GDM1 (cell line): ENCODE measurements around the gene MYL3.

Experiments used
- DNase-seq: peaks from one replicate; lab custom pipeline; 2025; lab: John Stamatoyannopoulos, UW

The MYL3 gene

GRCh38 chr3:46849686-46850467 is 13.4 kb downstream of the MYL3 start:
- no peak for DNase-seq

GRCh38 chr3:46849045-46849631 is 14.1 kb downstream of the MYL3 start:
- DNase-seq: no peak

GRCh38 chr3:46848271-46849044 is 14.8 kb downstream of the MYL3 start:
- no peak for DNase-seq

GRCh38 chr3:46847744-46848143 is 15.5 kb downstream of the MYL3 start:
- DNase-seq: no peak

GRCh38 chr3:46846624-46847542 is 16.4 kb downstream of the MYL3 start:
- DNase-seq: no peak

- no peak for DNase-seq
Observed at GRCh38 chr3:46845860-46846623, 17.2 kb downstream of the MYL3 start.

DNA sequence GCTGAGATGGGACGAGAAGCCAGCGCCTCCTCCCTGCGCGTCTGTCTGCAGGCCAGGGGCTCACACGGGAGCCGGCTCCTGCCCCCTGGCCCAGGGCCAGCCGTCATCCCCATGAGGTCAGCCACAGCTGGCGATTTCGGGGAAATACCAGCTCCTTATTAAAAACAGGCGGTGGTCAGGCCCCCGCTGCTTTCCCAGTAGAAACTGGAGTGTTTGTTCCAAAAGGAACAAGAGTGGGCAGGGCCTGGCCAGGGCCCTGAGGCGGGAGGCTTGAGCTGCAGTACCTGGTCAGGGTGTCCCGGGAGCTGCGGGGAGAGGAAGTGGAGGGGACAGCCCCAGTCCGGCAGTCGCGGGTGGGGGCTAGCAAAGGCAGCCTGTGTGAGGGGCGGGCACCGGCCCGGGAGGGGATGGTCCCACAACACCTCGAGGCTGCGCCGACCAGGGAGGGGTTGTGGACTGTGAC is 17.8 kb downstream of the MYL3 start:
- no peak for DNase-seq

DNA sequence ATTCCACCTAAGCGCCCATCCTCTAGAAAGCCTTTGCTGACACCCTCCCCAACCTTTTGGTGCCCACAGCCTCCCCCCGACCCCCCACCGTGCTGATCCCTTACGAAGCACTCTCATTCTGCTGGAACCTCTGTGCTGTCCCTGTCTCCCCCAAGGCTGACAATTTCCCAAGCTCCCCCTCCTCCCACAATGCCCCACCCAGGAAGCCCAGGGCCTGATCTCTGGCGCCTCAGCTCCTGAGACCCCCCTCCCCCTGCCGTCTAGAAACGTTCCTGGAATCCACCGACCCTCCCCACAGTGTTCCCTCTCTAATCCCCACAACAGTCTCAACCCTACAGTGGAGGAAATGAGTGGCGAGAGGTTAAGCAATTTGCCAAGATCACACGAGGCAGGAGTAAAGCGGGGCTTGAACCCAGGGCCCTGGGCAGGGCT is 18.3 kb downstream of the MYL3 start:
- DNase-seq: no peak

- DNase-seq: no peak
Observed at GRCh38 chr3:46844397-46844796, 18.8 kb downstream of the MYL3 start.

GRCh38 chr3:46843508-46843907 is 19.7 kb downstream of the MYL3 start:
- DNase-seq: no peak

DNA sequence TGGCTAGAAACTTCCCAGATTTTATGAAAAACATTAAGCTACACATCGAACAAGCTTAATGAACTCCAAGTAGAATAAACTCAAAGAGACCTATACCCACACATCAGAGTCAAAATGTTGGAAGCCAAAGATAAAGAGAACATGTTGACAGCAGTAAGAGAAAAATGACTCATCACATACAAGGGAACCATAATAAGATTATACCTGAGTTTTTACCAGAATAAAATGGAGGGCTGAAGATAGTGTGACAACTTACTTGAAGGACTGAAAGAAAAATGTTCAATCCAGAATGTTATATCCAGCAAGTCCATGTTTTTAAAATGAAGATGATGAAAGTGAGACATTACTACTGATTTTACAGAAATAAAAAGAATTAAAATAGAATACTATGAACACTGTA is 22.8 kb downstream of the MYL3 start:
- no peak for DNase-seq

DNA sequence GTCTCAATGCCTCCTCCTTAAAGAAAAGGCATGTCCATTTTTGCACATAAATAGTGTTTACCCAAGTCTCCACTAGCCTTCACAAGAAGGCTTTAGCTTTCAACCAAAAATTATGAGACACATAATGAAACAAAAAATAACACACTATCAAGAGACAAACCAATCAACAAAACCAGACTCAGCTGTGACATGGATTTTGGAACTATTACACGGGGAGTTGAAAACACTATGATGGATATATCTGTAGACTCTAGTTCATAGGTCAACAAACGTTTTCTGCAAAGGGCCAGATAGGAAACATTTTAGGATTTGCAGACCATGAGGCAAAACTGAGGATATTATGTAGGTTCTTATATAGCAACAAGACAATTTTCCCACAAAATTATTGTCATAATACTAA is 24.9 kb downstream of the MYL3 start:
- no peak for DNase-seq

DNA sequence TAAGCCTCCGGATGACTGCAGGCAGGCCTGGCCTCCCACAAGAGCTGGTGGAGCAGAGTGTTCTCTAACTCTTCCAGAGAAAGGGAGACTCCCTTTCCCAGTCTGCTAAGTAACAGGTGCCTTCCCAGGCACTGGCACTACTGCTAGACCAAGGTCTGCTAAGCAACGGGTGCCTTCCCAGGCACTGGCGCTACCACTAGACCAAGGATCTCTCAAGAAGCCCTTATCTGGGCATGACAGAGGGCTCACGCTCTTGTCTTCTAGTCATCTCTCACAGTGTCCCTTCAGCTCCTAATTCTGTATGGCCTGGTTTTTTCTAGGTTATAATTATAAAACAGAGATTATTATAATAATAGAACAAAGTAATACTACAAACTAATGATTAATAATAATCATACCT is 27.8 kb downstream of the MYL3 start:
- no peak for DNase-seq

GRCh38 chr3:46835054-46835453 is 28.2 kb downstream of the MYL3 start:
- DNase-seq: no peak

- no peak for DNase-seq
Observed at GRCh38 chr3:46833346-46834300, 29.6 kb downstream of the MYL3 start.

DNA sequence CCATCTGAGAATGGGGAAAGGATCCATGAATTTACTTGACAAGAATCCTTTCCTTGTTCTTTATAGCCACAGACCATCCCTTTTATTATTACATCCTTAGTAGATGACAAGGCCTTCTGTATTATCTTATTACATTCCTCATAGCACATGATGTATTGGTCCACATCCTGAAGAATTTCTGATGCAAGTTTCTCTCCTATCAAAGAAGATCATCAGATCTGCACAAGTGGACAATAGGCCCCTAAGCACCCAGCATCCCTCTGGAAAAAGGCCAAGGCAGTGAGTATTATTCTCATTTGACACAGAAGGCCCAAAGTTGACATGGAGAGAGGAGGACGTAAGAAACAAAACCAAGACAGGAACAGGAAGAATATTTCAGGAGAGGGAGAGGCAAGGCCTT is 31.4 kb downstream of the MYL3 start:
- DNase-seq: no peak

DNA sequence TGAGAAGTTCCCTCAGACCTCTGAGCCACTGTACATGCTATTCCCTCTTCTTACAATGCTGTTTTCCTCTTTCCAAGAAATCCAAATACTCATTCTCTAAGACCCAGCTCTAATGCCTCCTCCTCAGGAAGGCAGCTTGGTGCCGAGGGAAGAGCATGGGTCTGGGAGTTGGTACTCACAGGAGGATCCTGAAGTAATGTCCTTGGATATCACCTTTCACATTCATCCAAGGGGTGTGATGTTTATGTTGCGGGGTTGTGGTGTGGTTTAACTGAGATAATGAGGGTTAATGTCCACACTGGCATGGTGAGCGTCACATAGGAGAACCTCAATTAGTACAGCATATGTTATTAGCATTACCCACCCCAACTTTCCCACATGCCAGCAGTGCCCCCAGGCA is 31.9 kb downstream of the MYL3 start:
- DNase-seq: no peak

DNA sequence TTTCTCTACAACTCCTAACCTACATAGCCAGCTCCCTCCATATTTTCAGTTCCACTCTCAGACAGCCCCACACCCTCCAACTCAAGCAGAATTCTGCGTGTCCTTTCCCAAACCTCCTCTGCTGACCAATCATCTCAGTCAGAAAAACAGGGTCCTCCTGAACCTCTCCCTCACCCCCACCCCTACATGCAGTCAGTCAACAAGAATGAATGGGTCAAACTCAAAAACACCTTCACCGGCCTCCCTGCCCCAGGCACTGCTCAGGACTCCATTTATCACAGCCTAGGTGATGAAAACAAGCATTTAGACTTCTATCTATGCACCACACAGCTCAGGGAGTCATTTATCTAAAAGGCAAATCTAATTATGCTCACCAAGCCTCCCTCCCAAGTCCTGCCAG is 32.4 kb downstream of the MYL3 start:
- no peak for DNase-seq

DNA sequence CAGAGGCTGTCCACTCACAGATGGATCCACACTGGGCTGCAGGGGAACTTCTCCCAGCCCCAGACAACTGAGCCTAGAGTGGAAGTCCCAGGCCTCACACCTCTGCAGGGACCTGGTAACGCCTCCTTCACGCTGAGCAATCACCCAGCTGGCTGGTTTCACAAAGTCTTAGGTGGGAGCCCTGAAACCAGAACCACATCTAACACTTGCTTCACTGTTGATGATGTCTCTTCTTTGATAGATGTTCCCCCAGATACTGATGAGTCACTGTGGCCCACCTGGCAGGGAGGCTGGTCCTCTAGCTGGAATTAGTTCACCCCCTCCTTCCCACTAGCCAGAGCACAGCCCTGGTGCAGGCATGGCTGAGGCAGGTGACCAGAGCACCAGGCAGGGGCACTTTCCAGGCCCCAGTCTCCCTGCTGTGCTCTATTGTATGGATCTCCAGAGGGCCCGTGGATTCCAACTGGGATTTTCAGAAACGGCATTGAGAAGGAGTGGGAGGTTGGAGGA is 33.5 kb downstream of the MYL3 start:
- DNase-seq: no peak

DNA sequence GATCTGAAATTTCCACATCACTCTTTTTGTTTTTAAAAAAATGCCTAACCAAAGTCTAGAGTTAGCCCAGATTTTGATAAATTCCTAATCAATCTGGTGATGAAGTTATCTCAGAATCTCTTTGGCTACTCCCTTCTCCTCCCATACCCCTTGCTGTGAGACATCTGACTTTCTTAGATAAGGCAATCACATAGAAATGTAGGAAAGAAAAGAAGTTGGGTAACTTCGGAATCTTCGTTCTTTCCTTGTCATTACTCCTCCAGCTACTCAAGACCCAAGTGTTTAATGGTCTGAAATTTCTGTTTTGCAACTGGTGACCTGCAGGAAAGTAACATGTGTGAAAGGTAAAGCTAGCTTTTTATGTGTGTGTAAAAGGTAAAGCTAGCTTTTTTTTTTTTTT is 37.8 kb downstream of the MYL3 start:
- no peak for DNase-seq
